Prostate gland (tissue), 2 donors: ENCODE measurements around the gene CASTOR2.
"Not testable (repeated sequence)": the region's sequence is repeated elsewhere in the genome, so short reads cannot be mapped to it uniquely, and the experiment has no call there.

ENCODE experiments used
- POLR2A ChIP-seq: fragments of 450-650 bp; IDR thresholded peaks from one replicate; pipeline ENCODE4 v1.6.1; 2016; ENCODE audit warnings: antibody characterized with exemption, mild to moderate bottlenecking
- TF ChIP-seq, protein P1 (sequence below), 4 experiments: fragments of 200-600 bp in 2 of 4; fragments of 450-650 bp in 2 of 4; sonication (generic) in 2 of 4; IDR thresholded peaks; 1 replicate in 3 of 4; 2 replicates in 1 of 4; pipeline ENCODE4 v1.5.1; 2016 to 2019; ENCODE audit warnings: antibody characterized with exemption in 4 of 4, mild to moderate bottlenecking in 2 of 4, moderate library complexity in 2 of 4

DNA sequence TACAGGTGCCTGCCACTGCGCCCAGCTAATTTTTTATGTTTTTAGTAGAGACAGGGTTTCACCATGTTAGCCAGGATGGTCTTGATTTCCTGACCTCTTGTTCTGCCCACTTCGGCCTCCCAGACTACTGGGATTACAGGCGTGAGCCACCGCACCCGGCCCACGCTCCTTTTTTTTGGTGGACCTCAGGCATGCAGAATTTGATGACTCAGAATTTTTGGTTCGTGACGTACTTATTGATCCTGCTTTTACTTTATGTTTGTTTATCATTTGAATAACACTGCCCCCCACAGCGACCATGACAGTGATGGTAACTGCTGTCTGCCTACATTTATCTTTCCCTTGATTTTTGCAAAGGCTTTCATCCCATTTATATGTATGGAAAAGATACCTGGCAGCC is 23.9 kb downstream of the CASTOR2 start:
- TF ChIP-seq POLR2A = not testable (repeated sequence)
- TF ChIP-seq, protein P1, sequence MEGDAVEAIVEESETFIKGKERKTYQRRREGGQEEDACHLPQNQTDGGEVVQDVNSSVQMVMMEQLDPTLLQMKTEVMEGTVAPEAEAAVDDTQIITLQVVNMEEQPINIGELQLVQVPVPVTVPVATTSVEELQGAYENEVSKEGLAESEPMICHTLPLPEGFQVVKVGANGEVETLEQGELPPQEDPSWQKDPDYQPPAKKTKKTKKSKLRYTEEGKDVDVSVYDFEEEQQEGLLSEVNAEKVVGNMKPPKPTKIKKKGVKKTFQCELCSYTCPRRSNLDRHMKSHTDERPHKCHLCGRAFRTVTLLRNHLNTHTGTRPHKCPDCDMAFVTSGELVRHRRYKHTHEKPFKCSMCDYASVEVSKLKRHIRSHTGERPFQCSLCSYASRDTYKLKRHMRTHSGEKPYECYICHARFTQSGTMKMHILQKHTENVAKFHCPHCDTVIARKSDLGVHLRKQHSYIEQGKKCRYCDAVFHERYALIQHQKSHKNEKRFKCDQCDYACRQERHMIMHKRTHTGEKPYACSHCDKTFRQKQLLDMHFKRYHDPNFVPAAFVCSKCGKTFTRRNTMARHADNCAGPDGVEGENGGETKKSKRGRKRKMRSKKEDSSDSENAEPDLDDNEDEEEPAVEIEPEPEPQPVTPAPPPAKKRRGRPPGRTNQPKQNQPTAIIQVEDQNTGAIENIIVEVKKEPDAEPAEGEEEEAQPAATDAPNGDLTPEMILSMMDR (IDR thresholded peaks at IDR 0.05) = not testable (repeated sequence)
